ENCODE data around the gene PALMD. TPM values are rescaled to one million over a fixed set of nuclear protein-coding genes. Genes with fewer than 3 reads are reported as not detected.

Gene PALMD
- total RNA-seq, 1 donor from 2014 or later: 0.17 TPM

DNA sequence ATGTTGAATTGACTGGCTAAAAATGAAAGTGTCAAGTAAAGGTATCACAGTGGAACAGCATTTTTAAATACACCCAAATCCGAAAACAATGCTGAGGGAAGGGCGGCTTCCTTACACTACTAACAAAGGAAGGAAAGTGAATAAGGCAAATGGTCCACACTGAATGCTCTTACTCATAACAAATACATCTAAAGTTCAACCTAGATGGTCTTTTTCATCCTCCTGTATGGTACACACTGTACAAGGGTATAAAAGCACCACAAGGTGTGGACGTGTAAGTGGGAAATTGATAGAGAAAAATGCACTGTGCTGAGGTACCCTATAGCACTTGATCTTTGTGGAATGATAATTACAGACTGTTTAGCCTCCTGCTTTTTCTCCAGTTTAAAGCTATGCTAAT, 7.1 kb upstream of the PALMD start:
- Histone ChIP-seq H3K27me3 (ENCODE audit: control insufficient read depth, insufficient read depth, low read length) (no peaks in the 10 kb centered on the region), H3K4me3 (ENCODE audit: low read depth, low read length) (no peak overlapping the region), H3K36me3 (ENCODE audit: control insufficient read depth, insufficient read depth, low read length) (no peaks in the 10 kb centered on the region)
- TF ChIP-seq, protein P1, sequence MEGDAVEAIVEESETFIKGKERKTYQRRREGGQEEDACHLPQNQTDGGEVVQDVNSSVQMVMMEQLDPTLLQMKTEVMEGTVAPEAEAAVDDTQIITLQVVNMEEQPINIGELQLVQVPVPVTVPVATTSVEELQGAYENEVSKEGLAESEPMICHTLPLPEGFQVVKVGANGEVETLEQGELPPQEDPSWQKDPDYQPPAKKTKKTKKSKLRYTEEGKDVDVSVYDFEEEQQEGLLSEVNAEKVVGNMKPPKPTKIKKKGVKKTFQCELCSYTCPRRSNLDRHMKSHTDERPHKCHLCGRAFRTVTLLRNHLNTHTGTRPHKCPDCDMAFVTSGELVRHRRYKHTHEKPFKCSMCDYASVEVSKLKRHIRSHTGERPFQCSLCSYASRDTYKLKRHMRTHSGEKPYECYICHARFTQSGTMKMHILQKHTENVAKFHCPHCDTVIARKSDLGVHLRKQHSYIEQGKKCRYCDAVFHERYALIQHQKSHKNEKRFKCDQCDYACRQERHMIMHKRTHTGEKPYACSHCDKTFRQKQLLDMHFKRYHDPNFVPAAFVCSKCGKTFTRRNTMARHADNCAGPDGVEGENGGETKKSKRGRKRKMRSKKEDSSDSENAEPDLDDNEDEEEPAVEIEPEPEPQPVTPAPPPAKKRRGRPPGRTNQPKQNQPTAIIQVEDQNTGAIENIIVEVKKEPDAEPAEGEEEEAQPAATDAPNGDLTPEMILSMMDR (IDR thresholded peaks at IDR 0.05; ENCODE audit: insufficient read depth, low read length, poor library complexity, severe bottlenecking): no peak
- DNase-seq (ENCODE audit: low read depth): no peak

DNA sequence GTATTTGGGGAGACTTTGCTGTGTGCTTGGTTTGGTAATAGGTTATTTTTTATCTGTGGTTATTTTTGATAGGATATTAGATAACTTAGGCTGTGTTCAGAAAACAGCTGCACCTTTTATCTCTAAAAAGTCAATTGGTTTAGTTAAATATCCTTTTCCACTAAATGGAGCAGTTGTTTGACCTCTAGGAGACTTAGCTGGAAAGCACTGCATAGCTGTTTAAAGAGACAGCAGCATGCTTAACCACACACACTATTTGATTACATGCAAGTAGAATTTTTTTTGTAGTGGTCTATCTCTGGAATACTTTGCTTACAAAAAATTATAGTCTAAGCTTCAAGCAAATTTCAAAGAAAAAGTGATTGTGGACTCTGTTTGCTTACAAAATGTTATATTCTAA, 6.5 kb upstream of the PALMD start:
- no peak for DNase-seq (ENCODE audit: low read depth)
- Histone ChIP-seq H3K27me3 (ENCODE audit: control insufficient read depth, insufficient read depth, low read length) (no peaks in the 10 kb centered on the region), H3K4me3 (ENCODE audit: low read depth, low read length) (no peak overlapping the region), H3K36me3 (ENCODE audit: control insufficient read depth, insufficient read depth, low read length) (no peaks in the 10 kb centered on the region)
- TF ChIP-seq, protein P1 (IDR thresholded peaks at IDR 0.05; ENCODE audit: insufficient read depth, low read length, poor library complexity, severe bottlenecking): no peak

DNA sequence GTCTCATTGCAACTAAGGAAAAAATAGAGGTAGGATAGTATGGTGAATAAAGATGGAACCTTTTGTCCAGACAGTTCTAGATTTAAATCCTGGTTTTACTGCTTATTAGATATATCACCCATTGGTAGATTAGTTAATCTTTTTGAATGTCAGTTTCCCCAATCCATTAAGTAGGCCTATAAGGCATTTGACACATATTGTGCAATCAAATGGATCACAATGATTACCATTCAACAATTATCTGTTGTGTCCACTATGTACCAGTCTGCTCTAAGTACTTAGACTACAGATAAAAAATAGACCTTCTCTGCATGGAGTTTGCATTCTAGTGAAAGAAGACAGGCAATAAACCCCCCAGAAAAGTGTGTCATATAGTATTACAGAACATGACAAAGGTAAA, 6.0 kb upstream of the PALMD start:
- TF ChIP-seq, protein P1 (IDR thresholded peaks at IDR 0.05; ENCODE audit: insufficient read depth, low read length, poor library complexity, severe bottlenecking): no peak
- H3K36me3 ChIP-seq (ENCODE audit: control insufficient read depth, insufficient read depth, low read length): no peaks in the 10 kb centered on the region
- DNase-seq (ENCODE audit: low read depth): no peak
- no peak overlapping the region for H3K4me3 ChIP-seq (ENCODE audit: low read depth, low read length)
- no peaks in the 10 kb centered on the region for H3K27me3 ChIP-seq (ENCODE audit: control insufficient read depth, insufficient read depth, low read length)

DNA sequence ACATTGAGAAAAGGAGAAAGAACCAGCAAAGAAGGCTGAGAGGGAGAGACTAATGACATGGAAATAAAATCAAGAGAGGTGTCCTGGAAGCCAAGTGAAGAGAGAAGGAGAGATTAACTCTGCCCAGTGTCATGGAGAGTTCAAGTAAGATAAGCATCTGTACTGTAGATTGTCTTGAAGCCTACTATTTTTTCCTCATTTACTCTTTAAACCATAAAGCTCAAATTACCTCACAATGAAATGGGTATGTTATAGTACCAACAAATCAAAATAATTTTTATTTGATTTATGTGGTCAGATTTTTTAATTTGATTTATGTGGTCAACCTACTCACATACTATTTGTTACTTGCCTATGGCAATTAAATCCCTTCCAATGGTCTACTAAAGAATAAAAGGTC, 5.2 kb upstream of the PALMD start:
- TF ChIP-seq, protein P1 (IDR thresholded peaks at IDR 0.05; ENCODE audit: insufficient read depth, low read length, poor library complexity, severe bottlenecking): no peak
- no peak for DNase-seq (ENCODE audit: low read depth)
- H3K27me3 ChIP-seq (ENCODE audit: control insufficient read depth, insufficient read depth, low read length): no peaks in the 10 kb centered on the region
- H3K4me3 ChIP-seq (ENCODE audit: low read depth, low read length): no peak overlapping the region
- no peaks in the 10 kb centered on the region for H3K36me3 ChIP-seq (ENCODE audit: control insufficient read depth, insufficient read depth, low read length)

DNA sequence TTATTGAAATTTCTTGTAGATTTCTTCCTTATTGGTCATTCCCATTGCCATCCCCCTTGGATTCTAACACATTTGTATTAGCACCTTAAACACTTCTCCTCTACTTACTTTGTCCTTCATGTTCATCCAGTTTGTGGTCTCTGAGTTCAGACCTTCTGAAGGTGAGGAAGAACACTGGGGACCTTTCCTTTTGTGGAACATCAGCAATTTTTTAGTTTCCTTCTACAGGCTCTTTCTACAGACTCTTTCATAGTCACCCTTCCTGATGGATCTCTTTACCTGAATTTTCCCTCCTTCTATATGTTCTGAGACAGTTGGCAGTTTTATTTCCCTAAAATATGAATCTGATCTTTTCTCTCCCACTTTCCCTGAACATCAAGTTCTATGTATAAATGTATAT, 4.4 kb upstream of the PALMD start:
- no peaks in the 10 kb centered on the region for H3K27me3 ChIP-seq (ENCODE audit: control insufficient read depth, insufficient read depth, low read length)
- no peaks in the 10 kb centered on the region for H3K36me3 ChIP-seq (ENCODE audit: control insufficient read depth, insufficient read depth, low read length)

DNA sequence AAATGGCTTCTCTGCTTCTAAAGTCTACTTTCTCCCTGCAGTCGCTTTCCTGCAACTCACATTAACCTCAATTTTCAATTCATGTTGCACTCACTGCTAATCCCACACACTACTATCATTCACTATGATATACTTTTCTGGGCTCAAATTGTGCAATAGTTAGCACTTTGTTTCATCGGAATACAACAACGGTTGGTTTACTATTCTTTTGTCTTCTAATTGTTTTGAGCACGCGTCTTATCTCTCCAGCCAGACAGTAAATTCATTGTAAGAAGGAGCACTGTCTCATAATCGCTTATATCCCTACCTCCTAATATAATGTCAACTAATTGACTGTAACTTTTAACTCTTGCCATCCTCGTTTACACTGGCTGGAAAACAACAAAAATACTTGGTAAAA, 3.9 kb upstream of the PALMD start:
- TF ChIP-seq, protein P1 (IDR thresholded peaks at IDR 0.05; ENCODE audit: insufficient read depth, low read length, poor library complexity, severe bottlenecking): no peak
- Histone ChIP-seq H3K4me3 (ENCODE audit: low read depth, low read length) (no peak overlapping the region), H3K27me3 (ENCODE audit: control insufficient read depth, insufficient read depth, low read length) (no peaks in the 10 kb centered on the region), H3K36me3 (ENCODE audit: control insufficient read depth, insufficient read depth, low read length) (no peaks in the 10 kb centered on the region)
- no peak for DNase-seq (ENCODE audit: low read depth)

More for the DNA sequence above, 4.4 kb upstream of the PALMD start:
- TF ChIP-seq, protein P1 (IDR thresholded peaks at IDR 0.05; ENCODE audit: insufficient read depth, low read length, poor library complexity, severe bottlenecking): no peak
- DNase-seq (ENCODE audit: low read depth): no peak
- no peak overlapping the region for H3K4me3 ChIP-seq (ENCODE audit: low read depth, low read length)

Data from kidney epithelial cell (primary cell).